Activated CD4-positive, alpha-beta T cell treated with anti-CD3 and anti-CD28 coated beads, Interleukin-2, amount 50 U/mL, for 48 hours (primary cell): ENCODE results near the gene FRMPD1.
"Not testable (repeated sequence)": the region's sequence is repeated elsewhere in the genome, so short reads cannot be mapped to it uniquely, and the experiment has no call there.

Source experiments
- DNase-seq, 2 experiments: peaks; one replicate each; pipeline ENCODE4 v3.0.0-alpha.2; 2020

Gene FRMPD1, protein sequence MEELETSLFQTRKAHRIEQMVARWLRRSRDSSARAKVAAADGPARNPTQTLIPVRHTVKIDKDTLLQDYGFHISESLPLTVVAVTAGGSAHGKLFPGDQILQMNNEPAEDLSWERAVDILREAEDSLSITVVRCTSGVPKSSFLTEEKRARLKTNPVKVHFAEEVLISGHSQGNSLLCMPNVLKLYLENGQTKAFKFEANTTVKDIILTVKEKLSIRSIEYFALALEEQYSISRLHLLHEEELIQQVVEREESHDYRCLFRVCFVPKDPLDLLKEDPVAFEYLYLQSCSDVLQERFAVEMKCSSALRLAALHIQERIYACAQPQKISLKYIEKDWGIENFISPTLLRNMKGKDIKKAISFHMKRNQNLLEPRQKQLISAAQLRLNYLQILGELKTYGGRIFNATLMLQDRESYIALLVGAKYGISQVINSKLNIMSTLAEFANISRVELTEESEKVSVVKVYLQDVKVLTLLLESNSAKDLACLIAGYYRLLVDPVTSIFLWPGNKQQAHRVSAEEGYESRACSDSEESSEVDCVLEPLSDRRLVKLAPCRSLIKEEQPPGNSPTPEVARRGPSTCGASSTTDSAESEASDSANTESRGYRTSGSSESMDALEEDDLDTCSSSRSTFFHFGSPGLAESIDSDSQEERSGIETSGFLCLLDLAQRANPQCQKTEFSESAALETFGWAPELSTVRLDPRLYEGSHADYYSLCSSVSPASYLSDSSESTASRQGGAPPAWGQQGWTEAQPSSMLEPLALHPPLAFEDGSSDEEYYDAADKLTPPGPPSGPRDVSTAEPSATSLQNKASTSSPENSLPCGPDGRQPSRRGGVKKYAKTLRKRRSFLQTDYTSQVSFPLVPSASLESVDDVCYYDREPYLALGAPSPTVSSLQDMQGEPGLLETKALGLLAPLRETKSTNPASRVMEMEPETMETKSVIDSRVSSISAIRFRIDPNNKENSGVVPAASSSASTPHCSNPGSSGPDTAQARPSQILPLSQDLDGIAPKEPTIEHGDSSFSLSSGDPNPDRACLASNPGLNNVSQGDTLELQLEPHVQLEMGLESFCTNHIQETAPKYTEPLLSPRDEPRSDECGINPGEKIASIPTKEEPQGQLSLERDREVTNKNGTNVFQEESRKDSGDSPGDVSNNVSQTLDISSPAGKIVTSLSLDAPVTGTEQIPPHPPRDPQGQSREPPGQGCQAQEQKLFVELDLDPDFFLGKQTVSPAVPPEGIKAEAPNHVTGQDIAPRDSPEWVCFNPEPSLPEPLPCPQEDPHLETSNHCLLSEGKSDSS (N-terminal part only)

DNA sequence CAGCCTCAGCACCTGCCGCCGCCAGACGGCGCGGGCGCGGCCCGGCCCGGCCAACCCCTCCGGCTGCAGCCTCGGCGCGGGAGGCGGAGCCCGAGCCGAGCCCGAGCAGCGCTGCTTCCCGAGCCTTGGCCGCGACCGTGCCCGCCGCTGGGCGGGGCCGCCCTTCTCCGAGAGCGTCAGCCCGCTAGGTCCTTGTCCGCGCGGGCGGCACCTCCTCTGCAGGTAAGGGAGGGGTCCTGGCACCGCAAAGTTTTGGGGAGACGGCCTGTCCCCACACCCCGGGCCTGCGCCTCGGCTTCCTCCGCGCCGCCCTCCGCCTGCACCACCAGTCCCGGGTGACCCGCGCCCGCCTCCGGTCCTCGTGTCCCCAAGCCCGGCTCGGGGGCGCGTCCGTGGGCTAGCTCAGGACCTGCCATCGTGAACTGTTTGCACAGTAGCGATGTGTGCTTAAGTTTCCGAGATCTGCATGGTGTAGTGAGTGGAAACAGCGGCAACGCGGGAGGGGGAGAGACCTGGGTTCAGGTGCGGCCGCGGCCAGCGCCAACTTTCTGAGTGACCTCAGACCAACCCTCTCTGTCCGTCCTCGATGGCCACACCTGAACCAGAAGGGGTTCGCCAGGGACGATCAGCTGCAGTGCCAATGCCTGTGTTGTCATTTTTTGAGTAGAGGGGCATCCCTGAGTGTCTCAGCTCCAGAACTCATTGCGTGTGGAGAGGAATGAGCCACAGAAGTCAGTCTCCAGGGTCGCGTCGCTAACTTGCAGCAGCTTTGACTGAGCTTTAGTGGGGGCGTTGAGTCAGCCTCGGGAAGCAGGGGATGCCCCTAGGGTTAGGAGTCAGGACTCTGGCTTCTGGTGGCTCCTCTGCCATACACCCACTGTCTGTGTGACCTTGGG lies at the start of gene FRMPD1:
Gene FRMPD1 (plus strand): TSS at position 82 of the 896 bp plus-strand sequence. CDS start 41,688 bp downstream, outside the sequence.
- DNase-seq: peak; percentile 52 to 68

GRCh38 chr9:37602061-37602460 lies 48.7 kb upstream of the FRMPD1 start:
- DNase-seq: not testable (repeated sequence)

DNA sequence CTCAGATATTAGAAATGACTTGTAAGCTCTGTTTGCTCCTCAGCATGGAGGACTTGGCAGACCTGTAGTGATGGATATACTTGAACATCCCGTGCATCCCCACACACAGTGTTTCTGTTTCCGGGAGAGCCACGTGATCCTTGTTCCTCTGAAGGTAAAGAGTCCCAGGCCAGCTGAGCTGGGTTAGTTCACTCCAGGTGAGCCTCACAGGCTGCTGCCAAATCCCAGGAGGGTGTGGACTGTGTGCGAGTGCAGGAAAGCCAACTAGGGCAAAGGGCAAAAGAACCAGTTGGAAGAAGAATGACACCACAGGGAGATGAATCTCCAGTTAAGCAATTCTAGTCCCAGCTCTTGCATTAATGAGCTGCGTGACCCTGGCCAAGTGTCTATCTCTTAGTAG lies 47.9 kb upstream of the FRMPD1 start:
- DNase-seq: no peak

DNA sequence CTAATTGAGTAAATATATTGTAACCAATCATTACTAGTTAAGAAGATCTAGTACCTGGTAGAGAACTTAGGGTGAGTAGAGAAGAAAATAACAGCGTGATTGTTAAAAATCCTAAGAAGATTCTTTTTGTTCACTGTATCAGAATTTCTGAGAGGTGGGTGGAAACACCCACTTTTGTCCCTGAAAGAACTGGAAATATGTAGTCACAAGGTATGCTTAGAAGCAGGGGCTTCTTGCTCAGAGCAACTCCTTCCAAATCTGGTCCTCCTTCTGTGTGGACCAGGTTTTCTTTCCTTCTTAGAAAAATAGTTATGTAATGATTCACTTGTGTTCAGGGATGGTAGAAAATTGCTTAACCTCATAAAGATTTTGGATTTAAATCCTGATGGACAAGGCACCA lies 46.5 kb upstream of the FRMPD1 start:
- no peak for DNase-seq

DNA sequence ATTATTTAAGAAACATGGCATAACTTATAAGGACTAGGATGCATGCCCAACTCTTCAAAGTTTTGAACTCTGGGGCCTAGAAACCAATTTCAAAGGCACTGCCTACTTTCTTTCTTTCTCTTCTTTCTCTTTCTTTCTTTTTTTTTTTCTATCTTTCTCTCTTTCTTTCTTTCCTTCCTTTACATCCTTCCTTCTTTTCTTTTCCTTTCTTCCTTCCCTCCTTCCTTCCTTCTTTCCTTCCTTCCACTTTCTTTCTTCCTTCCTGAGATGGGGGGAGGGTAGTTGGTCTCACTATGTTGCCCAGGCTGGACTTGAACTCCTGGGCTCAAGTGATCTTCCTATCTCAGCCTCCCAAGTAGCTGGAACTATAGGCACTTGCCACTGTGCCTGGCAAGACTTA lies 42.5 kb upstream of the FRMPD1 start:
- no peak for DNase-seq

DNA sequence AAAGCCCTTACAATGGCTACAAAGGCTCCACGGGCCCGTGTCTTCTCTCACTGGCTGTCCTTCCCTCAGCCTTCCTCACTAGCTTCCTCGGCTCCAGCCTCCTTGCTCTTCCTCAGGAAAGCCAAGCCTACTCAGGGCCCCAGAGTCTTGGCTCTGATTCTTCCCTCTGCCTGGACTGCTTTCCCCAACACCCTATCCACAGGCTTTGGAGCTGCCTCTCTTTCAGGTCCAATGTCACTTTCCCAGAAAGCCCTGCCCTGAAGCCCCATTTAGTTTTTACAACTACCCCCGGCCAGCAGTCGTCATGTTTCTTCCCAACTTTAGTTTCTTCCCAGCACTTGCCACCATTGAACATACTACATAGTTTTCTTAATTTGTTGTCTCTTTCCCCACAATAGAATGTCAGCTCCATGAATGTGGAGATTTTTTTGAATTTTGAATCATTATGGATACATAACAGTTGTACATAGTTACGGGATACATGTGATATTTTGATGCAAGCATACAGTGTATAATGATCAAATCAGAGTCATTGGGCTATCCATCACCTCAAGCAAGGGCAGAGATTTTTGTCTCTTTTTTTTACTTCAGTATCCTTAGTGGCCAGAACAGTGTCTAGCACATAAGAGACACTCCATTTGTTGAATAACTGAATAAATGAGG lies 40.9 kb upstream of the FRMPD1 start:
- DNase-seq: no peak

GRCh38 chr9:37611014-37611413 lies 39.7 kb upstream of the FRMPD1 start:
- no peak for DNase-seq

DNA sequence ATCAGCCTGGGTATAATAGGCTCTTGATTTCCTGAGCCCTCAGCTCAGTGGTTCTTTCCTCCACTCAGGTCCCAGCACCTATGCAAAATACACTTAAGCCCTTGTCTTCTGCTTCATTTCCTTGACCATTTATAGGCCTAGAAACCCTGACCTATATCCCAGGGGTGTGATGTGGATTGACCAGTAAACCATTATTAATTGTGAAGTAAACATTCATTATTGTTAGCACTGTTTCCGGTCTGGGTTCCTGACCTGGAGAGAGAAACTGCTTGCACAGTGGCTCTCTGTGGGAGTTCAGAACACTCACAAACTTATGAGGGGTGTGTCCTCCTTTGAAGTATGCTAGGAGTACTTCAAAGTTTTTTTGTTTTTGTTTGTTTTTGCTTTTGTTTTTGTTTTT lies 38.8 kb upstream of the FRMPD1 start:
- no peak for DNase-seq

- DNase-seq: no peak
These were observed 33.6 kb upstream of the FRMPD1 start for GRCh38 chr9:37617161-37617560.

DNA sequence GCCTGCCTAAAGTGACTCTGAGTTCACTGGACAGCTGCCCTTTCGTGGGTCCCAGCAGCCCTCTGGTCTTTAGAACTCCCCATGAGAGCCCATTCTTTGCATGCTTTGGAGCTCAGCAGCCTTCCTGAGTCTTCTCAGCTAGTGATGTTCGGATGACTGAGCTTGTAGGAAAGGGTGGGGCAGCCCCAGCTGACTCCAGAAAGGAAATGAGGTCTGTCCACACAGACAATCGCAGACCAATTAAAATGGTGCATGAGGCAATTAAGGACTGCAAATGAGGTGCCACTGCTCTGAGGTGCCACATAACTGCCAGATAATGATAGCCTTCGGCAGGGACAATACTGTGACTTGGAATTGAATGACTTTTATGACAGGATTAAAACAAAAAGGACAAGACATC lies 32.9 kb upstream of the FRMPD1 start:
- DNase-seq: no peak

GRCh38 chr9:37618817-37619216 lies 31.9 kb upstream of the FRMPD1 start:
- DNase-seq: no peak

DNA sequence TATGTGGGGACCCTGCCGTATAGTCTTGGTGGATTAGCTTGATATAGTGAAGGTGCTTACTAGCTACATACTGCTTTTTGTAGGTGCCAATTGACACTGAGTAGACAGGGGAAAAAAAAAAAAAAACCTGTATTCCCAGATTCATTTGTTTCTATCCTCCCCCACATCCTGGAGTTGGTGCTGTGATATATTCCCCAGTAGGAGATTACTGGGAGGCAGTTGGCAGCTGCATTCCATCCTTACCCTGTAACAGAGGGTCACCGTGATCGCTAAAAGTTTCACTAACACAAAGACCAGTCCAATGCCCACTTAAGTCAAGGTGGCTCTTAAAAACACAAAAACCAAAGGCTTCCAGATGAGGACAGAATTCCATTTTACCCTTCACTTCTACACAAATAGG lies 30.9 kb upstream of the FRMPD1 start:
- no peak for DNase-seq

GRCh38 chr9:37620396-37620795 lies 30.4 kb upstream of the FRMPD1 start:
- DNase-seq: no peak

DNA sequence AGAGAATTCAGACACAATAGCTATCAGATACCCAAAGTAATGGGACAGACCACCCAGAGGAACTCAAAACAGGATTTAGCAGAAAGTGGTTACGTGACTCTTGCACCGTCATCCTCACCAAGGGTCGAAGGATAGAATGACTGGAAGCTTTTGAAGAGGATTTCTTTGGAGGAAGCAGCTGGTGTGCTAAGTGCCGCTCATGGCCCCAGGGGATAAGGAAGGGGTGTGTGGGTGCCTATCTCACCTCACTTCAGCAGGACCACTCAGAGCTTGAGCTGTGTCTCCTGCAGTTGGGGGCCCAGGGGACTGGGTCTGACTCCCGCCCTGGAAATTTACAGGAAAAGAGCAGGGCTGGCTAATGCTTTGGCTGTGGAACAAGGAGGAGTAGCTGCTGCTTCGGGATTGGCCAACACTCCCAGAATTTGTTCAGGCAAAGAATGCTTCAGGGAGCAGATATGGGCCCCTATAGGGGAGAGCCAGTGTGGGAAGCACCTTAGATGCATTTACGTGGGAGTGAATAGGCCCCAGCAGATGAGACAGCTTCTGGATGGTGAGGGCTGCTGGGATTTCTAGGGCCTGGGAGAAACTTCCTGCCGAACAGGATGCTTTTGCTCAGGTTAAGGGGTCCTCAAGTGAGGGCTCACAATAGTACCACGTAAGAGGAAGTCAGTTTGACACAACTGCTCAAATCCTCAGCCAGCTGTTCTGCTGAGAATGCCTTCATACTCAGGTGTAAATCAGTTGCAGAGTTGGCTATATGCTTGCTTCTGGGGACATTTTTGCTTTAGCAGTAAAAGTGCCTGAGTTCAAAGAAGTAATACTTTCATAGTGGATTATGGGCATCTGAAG lies 29.3 kb upstream of the FRMPD1 start:
- DNase-seq: no peak

- DNase-seq: no peak
These were observed 28.3 kb upstream of the FRMPD1 start for GRCh38 chr9:37622462-37622861.

GRCh38 chr9:37623267-37623666 lies 27.5 kb upstream of the FRMPD1 start:
- DNase-seq: no peak

DNA sequence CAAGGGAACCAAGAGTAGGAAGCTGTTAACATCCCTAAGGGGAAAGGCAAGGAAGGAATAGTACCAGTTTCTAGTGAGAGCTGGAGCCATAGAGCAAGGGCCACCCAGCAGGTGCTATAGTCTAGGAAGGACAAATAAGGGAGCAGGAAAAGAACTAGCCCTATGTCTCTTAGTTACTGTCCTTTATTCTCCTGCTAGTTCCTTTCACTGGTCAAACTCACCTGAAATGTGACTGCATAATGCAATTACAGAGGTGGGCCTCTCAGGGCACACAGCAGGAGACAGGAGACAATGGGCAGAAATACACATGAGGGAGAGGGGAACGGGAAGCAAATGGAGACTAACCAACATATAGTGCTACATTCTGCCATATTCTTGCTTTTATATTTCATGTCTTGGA lies 26.7 kb upstream of the FRMPD1 start:
- DNase-seq: no peak

DNA sequence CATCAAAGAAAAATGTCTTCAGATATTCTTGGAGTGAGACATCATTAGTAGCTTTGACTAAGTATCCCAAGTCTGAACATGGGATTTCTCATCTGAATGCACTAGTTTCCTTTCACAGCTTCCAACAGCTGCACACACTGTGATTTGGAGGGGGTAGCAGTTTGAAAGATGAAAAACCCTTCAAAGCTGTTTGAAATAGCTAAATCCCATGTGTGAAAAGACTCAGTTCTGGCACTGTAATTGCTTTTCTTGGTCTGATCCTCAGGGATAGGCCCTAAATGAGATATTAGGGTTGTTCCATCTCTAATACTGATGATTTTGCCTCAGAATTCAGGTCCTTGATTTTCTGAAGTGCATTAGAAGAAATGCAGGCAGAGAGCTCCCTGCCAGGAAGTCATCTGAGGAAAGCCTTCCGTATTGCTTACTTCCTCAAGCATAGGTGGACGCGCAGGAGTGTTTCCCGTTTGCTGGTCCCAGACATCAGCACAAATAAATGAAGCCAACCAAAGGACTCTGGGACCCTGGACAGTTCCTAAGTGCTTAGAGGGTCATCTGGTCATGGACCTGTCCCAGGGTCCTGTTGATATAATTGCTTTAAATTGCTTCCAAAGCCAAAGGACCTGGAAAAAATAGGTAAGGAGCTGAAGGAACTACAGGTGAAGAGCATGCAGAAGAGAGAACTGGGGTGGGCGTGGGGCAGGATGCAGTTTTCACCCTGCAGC lies 25.6 kb upstream of the FRMPD1 start:
- DNase-seq: no peak

DNA sequence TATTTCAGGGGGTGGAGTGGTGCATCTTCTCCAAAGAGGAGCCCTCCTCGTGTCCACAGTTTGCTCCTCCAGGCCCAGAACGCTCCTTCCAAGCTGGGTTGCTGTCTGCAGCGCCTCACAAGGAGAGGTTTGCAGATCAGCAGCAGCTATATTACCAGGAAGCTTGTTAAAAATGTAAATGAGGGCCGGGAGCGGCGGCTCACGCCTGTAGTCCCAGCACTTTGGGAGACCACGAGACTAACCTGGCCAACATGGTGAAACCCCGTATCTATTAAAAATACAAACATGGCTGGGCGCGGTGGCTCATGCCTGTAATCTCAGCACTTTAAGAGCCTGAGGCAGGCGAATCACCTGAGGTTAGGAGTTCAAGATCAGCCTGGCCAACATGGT lies 25.0 kb upstream of the FRMPD1 start:
- DNase-seq: no peak
